ENCODE data around the gene DUSP7.

DUSP7 gene, protein sequence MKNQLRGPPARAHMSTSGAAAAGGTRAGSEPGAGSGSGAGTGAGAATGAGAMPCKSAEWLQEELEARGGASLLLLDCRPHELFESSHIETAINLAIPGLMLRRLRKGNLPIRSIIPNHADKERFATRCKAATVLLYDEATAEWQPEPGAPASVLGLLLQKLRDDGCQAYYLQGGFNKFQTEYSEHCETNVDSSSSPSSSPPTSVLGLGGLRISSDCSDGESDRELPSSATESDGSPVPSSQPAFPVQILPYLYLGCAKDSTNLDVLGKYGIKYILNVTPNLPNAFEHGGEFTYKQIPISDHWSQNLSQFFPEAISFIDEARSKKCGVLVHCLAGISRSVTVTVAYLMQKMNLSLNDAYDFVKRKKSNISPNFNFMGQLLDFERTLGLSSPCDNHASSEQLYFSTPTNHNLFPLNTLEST

GRCh38 chr3:52056521-52056967 lies at the start of gene DUSP7:
TSS of gene DUSP7 (minus strand) at chr3:52056571. CDS start at chr3:52056366, 205 bp downstream.
- peak; percentile 62 for DNase-seq (ENCODE audit: low read depth)

- no peak for DNase-seq (ENCODE audit: low read depth)
Measured at GRCh38 chr3:52104684-52105640, 48.6 kb upstream of the DUSP7 start.

DNA sequence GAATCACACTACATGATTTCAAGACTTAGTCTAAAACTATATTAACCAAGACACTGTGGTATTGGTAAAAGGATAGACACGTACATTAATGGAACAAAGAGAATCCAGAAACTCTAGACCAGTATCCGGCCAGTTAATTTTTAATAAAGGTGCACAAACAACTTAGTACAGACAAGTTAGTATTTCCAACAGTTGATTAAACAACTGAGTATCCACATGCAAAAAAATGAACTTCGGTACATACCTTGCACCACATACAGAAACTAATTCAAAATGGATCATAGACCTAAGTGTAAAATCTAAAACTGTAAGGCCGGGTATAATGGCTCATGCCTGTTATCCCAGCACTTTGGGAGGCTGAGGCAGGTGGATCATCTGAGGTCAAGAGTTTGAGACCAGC lies 46.6 kb upstream of the DUSP7 start:
- no peak for DNase-seq (ENCODE audit: low read depth)

DNA sequence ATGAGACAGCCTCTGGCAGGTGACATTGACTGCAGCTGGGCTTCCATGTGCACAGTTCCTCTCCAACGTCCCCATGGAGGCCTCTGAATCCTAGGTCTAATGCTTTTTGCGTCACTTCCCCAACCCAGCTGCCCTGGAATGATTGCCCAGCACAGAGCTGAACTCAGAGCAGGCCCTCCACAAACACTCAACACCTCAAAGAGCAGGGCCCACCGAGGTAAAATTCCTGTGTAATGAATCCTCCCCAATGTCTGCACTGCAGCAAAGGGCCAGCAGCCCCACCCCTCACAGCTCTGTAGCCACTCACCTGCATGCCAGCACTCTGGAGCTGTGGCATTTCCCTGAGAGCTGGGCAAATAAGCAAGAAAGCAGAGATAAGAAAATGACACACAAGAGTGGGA lies 42.6 kb upstream of the DUSP7 start:
- DNase-seq (ENCODE audit: low read depth): no peak

- no peak for DNase-seq (ENCODE audit: low read depth)
Measured at GRCh38 chr3:52097851-52098507, 41.6 kb upstream of the DUSP7 start.

- no peak for DNase-seq (ENCODE audit: low read depth)
Measured at GRCh38 chr3:52095990-52096775, 39.8 kb upstream of the DUSP7 start.

DNA sequence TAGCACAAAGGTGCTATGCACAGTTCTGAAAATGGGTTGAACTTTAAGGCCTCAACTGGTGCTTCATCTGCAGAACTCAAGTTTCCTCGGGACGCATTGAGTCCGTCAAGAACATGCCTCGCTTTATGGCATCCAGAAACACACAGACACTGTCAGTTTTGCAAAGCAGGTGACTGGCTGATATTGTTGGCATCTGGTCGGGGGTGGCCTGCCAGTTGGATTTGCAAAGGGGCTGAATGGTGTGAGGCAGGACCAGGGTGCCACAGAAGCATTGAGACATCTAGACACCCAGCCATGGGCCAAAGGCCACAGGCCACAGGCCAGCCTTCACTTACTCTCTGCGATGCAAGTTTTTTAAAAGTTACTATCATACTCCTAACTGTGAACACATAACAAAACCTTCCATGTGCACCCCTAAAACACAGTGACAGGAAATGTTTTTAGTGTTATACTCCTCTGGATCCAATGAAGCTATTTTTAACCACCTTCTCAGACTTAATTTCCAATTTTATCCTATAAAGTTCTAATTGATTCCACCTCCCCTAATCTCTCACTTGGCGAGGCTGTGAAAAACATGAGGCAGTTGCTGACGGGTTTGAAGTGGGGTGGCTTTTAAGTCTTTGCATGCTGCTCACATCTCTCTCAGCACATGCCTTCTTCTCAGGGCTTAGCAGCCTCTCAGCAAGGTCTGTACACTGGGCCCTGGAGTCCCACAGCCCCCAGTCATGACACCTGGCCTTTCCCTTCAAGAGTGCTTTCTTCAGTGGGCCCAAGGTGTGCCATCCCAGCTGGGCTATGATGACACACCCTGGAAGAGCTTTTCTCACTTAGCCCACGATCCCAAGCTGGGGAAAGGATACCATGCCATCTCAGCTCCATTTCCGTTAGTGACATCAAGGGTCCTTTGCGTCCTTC lies 38.5 kb upstream of the DUSP7 start:
- DNase-seq (ENCODE audit: low read depth): no peak

- DNase-seq (ENCODE audit: low read depth): no peak
Measured at GRCh38 chr3:52093756-52094545, 37.6 kb upstream of the DUSP7 start.

DNA sequence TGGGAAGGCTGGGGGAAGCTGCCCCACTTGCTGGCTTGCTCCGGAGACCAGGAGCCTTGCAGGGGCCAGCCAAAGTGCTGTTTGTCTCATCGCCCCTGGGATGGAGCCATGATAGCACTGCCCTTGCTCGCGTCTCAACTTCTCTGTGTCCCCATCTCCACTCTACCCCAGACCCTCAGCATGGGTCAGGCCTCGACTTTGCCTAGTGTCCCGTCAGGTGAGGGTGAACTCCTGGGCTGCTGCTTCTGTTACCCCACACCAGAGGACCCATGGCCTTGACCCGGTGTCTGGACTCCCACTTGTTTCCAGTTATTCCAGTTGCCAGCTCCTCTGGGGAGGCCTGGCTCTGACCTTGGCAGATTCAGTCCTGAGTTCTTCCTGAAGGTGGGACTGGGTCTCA lies 36.5 kb upstream of the DUSP7 start:
- DNase-seq (ENCODE audit: low read depth): no peak

DNA sequence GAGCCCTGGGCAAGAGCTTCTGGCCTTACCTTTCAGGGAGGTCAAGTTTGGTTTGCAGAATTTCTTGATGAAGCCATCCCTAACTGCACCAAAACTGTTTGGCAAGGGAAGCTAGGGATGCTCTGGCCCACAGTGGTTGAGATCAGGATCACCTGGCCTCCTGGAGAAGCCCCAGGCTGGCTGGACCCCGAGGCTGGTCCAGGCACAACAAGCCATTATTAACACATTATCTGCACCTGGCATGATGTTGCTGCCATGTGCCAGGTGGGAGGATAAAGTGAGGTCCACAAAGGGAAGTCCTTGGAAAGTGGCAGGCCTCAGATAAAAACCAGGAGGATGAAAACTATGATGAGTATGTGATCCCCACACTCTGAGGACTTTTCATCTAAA lies 35.9 kb upstream of the DUSP7 start:
- DNase-seq (ENCODE audit: low read depth): no peak

DNA sequence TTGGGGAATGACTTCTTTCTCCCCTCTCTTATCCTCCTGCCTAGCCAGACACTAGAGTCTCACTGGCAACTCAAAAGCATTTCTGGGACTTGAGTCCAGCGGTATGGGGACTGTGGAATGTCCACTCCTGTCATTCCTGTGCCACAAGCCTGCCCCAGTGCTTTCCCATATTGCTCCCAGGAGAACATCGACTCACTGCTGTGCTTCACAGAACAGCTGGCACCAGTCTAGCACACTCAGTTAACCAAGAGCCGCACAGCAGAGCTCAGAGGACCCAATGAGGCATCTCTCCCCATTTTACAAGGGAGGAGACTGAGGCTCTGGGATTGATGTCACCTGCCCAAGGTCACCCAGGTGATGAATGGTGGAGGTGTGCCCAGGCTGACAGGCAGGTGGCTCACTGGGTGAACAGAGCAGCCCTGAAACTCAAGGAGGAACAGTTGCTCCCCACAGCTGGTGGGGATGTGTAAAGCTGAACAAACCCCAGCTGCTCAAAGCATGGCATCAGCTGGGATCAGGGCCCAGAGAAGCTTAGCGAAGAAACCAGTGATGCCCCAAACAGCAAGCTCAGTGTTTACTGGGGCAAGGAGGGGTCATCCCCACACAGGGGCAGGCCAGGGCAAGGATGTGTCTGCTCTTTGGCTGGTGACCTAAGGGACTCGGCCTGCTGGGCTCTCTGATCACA lies 35.4 kb upstream of the DUSP7 start:
- DNase-seq (ENCODE audit: low read depth): no peak

- DNase-seq (ENCODE audit: low read depth): no peak
Measured at GRCh38 chr3:52090933-52091468, 34.6 kb upstream of the DUSP7 start.

DNA sequence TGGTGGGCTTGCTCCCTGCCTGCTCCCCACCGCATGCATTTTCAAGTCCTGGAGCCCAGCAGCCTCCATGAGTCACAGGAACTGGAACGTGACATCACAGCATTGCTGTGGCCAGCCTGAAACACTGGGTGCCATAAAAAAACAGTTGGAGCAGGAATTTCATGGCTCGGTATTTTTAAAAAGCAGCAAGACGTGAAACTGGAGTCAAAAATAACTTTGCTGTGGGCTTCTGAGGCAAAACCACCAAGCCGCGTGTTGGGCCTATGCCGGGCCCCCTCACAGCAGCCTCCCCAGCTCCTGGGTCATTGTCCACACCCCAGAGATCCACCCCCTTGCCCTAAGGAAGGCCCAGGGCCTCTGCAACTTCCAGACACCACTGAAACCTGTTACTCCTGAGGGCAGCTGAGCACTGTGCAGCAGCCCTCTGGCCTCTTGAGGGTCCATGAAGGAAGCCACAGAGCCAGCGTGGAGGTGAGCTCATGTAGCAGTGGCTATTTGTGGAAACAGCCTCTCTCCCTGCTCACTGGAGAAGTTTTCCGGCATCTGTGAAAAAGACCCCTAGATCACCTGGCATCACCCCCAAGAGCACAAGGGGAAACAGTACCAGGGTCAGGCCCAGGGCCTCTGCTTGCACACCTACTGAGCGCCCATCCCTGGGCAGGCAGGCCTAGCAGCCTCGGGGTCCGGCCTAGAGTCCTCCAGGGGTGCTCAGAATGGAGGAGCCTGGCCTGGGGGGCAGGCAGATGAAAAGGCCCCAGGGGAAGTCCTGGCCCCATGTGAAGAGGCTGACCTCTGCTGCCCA lies 34.0 kb upstream of the DUSP7 start:
- no peak for DNase-seq (ENCODE audit: low read depth)

DNA sequence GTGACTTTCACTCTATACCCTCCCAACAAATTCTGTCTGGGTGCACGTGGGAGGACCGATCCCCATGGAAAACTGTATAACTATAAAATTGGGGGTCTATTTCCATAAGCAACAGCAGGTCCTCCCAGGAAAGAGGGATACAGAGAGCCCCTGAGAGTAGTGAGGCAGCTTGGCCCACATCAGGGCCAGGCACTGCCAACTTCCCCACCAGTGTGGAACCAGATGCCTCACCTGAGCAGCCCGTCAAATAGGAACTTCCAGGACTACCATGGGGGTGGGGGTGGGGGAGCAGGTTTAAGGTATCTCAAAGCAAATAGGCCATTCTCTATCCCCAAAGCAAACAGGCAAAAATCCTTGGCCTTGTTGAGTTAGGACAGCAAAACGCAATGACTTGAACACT lies 33.3 kb upstream of the DUSP7 start:
- no peak for DNase-seq (ENCODE audit: low read depth)

DNA sequence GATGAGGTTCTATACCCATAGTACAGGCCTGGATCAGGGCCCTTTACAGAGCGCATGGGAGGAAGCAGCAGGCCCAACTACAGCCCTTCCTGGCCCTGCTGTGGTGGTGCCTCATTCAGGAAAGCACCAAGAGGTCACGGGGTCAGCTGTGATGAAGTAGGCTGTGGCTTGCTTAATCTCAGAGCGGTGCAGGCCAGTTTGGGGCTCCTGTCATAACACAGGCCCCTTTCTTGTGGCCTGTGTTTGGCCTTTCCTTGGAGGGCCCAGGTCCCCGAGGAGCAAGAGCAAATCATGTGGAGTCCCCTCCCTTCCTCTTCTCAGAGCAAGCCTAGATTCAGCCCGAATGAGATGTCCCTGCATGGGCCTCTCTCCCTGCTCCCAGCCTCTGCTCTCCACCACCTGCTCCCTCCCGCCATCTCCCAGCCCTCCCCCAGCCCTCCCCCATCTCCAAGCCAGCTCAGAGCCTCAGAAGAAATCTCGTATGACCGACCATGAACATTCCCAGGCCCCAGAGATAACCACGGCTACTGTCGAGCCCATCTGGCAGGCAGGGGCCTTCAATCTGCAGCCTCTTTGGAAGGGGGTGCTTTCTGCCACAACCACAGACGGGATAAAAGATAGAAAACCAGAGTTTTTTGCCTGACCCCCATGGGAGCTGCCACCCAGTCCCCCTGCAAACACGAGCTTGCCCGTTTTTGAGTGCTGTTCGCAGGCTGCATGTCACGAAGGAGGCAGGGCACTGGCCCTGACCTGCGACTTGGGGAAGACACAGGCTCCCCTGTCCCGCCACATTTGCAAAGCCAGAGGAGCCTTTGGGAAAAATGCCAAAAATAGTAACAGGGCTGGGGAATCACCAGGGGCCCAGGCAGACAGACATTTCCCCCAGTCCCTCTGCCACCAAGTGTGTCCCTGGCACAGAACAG lies 32.3 kb upstream of the DUSP7 start:
- no peak for DNase-seq (ENCODE audit: low read depth)

DNA sequence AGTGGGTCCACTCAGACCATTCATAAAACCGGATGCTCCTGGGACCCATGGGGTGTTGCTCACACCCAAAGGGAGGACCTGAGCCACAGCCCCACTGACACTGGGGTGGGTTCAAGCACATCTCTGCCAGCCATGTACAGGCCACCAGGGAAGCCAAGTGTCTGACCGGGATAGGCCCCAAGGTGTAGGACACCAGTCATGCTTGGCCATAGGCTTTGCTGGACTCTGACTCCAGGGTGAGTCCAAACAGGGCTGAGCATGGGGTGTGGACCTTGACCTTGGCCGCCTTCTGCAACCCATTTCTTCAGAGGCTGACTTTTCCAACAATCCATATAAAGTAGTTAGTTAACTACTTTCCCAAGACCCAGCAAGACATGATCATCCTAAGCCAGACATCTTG lies 31.4 kb upstream of the DUSP7 start:
- DNase-seq (ENCODE audit: low read depth): no peak
